ENCODE results near the gene TP53TG5. TPM values are rescaled to one million over a fixed set of nuclear protein-coding genes. Genes with fewer than 3 reads are reported as not detected.

TP53TG5 gene
- total and polyA plus RNA-seq, 10 of the 15 experiments (the other 5 are each of a cell fraction or from before 2014, with no cell fraction given) = 0.24 TPM; not detected in 9

- H3K4me1 ChIP-seq (ENCODE audit: control insufficient read depth, insufficient read depth, low read length) = peaks cover 6% of the 10 kb centered on the region
- no peak overlapping the region for H3K4me2 ChIP-seq (ENCODE audit: control insufficient read depth, insufficient read depth)
- WGBS (ENCODE audit: insufficient coverage, insufficient replicate concordance, low lambda C conversion rate, missing lambda C conversion rate) = 27% methylated on average over 6 of the region's 6 CpGs
- no peak overlapping the region for H2AFZ ChIP-seq (ENCODE audit: control insufficient read depth, low read depth, low read length)
- ATAC-seq (no peak), DNase-seq (ENCODE audit: low read depth, low spot score) (no peak), FAIRE-seq (no peak)
- in situ Hi-C loops (cut with MboI) = no loop called here
- H3K27ac ChIP-seq (ENCODE audit: control insufficient read depth, insufficient read depth) = no peak overlapping the region
- H3K36me3 ChIP-seq (ENCODE audit: control insufficient read depth in 2 of 2, insufficient read depth in 2 of 2, low read length in 1 of 2) = no peaks in the 10 kb centered on the region
- CTCF ChIA-PET = no interaction called here
- 0 out of 4 replicates have a peak, but pooled peaks cover 0 to 6% of the 10 kb centered on the region in 2 experiments for H3K27me3 ChIP-seq (replicated peaks in 1 of 2; ENCODE audit: control insufficient read depth in 2 of 2, insufficient read depth in 2 of 2, low read length in 1 of 2)
- peaks cover 2% of the 10 kb centered on the region; the same call in 1 of the 2 replicates for H4K20me1 ChIP-seq (ENCODE audit: control insufficient read depth, insufficient read depth)
- no TSS peak for BruUV-seq (replicated peaks)
- TF ChIP-seq MTA3 (IDR thresholded peaks at IDR 0.05; ENCODE audit: borderline replicate concordance, low read length) = no peak
- TF ChIP-seq SKIL (IDR thresholded peaks at IDR 0.05; ENCODE audit: low read depth, poor library complexity, severe bottlenecking) = no peak
- RAD21 ChIA-PET (ENCODE audit: unreplicated experiment) = no interaction called here
- SMC1A ChIA-PET (ENCODE audit: uncharacterized antibody, unreplicated experiment) = interaction anchor here (1.4 kb wide), 1 partner anchor 24 kb away, joined by 3 read pairs; no protein-coding TSS in a partner anchor
- H3K9ac ChIP-seq (ENCODE audit: control insufficient read depth, insufficient read depth, low read length) = no peak overlapping the region
- POLR2A ChIA-PET = no interaction called here
- intact Hi-C loops (cut with micrococcal nuclease; ENCODE audit: unreplicated experiment) = no loop called here
- no peaks in the 10 kb centered on the region for H3K9me3 ChIP-seq (replicated peaks; ENCODE audit: control insufficient read depth, insufficient read depth, low read length)
- no peaks in the 10 kb centered on the region for H3K79me2 ChIP-seq (ENCODE audit: control insufficient read depth, insufficient read depth, low read length)
- no peak overlapping the region for H3K4me3 ChIP-seq
Observed at GRCh38 chr20:45342855-45343531, 35.1 kb downstream of the TP53TG5 start.

Measured in GM12878 (cell line).